Measurements from ENCODE around the gene WNT1. TPM values are rescaled to one million over a fixed set of nuclear protein-coding genes. Genes with fewer than 3 reads are reported as not detected.
A peak's percentile ranks its signal among the peaks of the same experiment; 100 is the strongest.

The WNT1 gene
- total and polyA plus RNA-seq, 9 of the 15 experiments (the other 6 are each of a cell fraction or from before 2014, with no cell fraction given) = not detected

DNA sequence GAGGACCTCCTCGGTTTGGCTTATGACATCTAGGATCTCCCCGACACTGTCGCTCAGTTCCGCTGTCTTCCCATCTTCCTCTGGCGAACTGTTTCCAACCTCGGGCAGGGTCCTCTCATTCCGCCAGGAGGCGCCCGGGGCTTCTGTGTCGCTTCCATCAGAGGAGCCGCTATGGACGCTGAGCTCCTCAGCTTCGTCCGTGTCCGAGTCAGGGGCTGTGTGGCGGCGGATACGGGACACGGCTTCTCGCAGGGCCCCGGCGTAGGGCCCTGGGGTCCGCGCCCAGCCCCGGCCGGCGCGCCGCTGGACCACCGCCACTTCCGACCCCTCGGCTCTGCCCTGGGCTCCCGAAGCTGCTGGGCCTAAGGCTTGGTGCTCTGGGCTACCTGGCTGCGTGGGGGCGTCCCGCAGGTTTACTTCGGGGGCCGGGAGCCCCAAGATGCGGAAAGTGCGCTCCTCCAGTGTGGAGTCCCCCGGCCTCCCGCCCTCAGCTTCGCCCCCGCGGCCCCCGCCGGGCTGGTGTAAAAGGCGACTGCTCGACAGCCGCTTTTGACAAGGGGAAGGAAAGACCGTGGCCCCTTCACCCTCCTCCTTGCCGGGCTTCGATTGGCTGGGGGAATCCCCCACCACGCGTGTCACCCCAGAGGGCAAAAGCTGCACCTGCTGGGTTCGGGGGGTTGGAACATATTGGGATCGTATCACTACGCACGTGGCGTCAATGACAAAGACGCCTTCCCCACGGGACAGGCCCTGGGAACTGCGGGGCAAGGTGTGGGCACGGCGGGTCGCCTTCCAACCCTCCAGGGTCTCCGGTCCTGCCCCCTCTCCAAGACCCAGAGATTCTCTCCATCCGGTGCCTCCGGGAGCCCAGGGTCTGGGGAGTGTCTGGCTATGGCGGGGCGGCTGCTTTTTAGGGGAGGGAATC, 18.9 kb downstream of the WNT1 start (continued):
- TF ChIP-seq, protein P1, sequence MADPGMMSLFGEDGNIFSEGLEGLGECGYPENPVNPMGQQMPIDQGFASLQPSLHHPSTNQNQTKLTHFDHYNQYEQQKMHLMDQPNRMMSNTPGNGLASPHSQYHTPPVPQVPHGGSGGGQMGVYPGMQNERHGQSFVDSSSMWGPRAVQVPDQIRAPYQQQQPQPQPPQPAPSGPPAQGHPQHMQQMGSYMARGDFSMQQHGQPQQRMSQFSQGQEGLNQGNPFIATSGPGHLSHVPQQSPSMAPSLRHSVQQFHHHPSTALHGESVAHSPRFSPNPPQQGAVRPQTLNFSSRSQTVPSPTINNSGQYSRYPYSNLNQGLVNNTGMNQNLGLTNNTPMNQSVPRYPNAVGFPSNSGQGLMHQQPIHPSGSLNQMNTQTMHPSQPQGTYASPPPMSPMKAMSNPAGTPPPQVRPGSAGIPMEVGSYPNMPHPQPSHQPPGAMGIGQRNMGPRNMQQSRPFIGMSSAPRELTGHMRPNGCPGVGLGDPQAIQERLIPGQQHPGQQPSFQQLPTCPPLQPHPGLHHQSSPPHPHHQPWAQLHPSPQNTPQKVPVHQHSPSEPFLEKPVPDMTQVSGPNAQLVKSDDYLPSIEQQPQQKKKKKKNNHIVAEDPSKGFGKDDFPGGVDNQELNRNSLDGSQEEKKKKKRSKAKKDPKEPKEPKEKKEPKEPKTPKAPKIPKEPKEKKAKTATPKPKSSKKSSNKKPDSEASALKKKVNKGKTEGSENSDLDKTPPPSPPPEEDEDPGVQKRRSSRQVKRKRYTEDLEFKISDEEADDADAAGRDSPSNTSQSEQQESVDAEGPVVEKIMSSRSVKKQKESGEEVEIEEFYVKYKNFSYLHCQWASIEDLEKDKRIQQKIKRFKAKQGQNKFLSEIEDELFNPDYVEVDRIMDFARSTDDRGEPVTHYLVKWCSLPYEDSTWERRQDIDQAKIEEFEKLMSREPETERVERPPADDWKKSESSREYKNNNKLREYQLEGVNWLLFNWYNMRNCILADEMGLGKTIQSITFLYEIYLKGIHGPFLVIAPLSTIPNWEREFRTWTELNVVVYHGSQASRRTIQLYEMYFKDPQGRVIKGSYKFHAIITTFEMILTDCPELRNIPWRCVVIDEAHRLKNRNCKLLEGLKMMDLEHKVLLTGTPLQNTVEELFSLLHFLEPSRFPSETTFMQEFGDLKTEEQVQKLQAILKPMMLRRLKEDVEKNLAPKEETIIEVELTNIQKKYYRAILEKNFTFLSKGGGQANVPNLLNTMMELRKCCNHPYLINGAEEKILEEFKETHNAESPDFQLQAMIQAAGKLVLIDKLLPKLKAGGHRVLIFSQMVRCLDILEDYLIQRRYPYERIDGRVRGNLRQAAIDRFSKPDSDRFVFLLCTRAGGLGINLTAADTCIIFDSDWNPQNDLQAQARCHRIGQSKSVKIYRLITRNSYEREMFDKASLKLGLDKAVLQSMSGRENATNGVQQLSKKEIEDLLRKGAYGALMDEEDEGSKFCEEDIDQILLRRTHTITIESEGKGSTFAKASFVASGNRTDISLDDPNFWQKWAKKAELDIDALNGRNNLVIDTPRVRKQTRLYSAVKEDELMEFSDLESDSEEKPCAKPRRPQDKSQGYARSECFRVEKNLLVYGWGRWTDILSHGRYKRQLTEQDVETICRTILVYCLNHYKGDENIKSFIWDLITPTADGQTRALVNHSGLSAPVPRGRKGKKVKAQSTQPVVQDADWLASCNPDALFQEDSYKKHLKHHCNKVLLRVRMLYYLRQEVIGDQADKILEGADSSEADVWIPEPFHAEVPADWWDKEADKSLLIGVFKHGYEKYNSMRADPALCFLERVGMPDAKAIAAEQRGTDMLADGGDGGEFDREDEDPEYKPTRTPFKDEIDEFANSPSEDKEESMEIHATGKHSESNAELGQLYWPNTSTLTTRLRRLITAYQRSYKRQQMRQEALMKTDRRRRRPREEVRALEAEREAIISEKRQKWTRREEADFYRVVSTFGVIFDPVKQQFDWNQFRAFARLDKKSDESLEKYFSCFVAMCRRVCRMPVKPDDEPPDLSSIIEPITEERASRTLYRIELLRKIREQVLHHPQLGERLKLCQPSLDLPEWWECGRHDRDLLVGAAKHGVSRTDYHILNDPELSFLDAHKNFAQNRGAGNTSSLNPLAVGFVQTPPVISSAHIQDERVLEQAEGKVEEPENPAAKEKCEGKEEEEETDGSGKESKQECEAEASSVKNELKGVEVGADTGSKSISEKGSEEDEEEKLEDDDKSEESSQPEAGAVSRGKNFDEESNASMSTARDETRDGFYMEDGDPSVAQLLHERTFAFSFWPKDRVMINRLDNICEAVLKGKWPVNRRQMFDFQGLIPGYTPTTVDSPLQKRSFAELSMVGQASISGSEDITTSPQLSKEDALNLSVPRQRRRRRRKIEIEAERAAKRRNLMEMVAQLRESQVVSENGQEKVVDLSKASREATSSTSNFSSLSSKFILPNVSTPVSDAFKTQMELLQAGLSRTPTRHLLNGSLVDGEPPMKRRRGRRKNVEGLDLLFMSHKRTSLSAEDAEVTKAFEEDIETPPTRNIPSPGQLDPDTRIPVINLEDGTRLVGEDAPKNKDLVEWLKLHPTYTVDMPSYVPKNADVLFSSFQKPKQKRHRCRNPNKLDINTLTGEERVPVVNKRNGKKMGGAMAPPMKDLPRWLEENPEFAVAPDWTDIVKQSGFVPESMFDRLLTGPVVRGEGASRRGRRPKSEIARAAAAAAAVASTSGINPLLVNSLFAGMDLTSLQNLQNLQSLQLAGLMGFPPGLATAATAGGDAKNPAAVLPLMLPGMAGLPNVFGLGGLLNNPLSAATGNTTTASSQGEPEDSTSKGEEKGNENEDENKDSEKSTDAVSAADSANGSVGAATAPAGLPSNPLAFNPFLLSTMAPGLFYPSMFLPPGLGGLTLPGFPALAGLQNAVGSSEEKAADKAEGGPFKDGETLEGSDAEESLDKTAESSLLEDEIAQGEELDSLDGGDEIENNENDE (IDR thresholded peaks at IDR 0.05; ENCODE audit: low read depth, low read length) = no peak
- no peak for TF ChIP-seq FOXM1 (IDR thresholded peaks at IDR 0.05; ENCODE audit: low read depth)
- TF ChIP-seq FOXM1 (CRISPR knock-in tag; IDR thresholded peaks at IDR 0.05; ENCODE audit: low read depth) = no peak
- TF ChIP-seq KLF13 (tag; IDR thresholded peaks at IDR 0.05; ENCODE audit: borderline replicate concordance, low read depth) = no peak
- no peak for TF ChIP-seq NR4A1 (CRISPR knock-in tag; IDR thresholded peaks at IDR 0.05)
- no peak for TF ChIP-seq NR4A1 (tag; IDR thresholded peaks at IDR 0.05)
- TF ChIP-seq, protein P2, sequence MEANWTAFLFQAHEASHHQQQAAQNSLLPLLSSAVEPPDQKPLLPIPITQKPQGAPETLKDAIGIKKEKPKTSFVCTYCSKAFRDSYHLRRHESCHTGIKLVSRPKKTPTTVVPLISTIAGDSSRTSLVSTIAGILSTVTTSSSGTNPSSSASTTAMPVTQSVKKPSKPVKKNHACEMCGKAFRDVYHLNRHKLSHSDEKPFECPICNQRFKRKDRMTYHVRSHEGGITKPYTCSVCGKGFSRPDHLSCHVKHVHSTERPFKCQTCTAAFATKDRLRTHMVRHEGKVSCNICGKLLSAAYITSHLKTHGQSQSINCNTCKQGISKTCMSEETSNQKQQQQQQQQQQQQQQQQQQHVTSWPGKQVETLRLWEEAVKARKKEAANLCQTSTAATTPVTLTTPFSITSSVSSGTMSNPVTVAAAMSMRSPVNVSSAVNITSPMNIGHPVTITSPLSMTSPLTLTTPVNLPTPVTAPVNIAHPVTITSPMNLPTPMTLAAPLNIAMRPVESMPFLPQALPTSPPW (CRISPR knock-in tag; IDR thresholded peaks at IDR 0.05) = no peak
- no peak for TF ChIP-seq KDM2B (CRISPR knock-in tag; IDR thresholded peaks at IDR 0.05)
- no peak for TF ChIP-seq CEBPG (CRISPR knock-in tag; IDR thresholded peaks at IDR 0.05)
- no peak for TF ChIP-seq CEBPG (tag; conservative IDR thresholded peaks at IDR 0.05 in 1 of 2, IDR thresholded peaks at IDR 0.05 in 1 of 2)
- TF ChIP-seq XRCC4 (IDR thresholded peaks at IDR 0.05; ENCODE audit: extremely low read depth, insufficient read depth, insufficient read length) = no peak
- no peak for TF ChIP-seq ZNF282 (CRISPR knock-in tag; IDR thresholded peaks at IDR 0.05)
- TF ChIP-seq RBM17 (IDR thresholded peaks at IDR 0.05; ENCODE audit: borderline replicate concordance, low read depth, low read length) = no peak
- peak; percentile 20; the same call in 1 of the 2 replicates for TF ChIP-seq ZKSCAN1 (IDR thresholded peaks at IDR 0.05; ENCODE audit: low read depth, low read length)
- no peak for TF ChIP-seq ZNF561 (CRISPR knock-in tag; conservative IDR thresholded peaks at IDR 0.05)

All from K562 (cell line).